ENCODE data around the gene HSD11B2.

Gene HSD11B2

DNA sequence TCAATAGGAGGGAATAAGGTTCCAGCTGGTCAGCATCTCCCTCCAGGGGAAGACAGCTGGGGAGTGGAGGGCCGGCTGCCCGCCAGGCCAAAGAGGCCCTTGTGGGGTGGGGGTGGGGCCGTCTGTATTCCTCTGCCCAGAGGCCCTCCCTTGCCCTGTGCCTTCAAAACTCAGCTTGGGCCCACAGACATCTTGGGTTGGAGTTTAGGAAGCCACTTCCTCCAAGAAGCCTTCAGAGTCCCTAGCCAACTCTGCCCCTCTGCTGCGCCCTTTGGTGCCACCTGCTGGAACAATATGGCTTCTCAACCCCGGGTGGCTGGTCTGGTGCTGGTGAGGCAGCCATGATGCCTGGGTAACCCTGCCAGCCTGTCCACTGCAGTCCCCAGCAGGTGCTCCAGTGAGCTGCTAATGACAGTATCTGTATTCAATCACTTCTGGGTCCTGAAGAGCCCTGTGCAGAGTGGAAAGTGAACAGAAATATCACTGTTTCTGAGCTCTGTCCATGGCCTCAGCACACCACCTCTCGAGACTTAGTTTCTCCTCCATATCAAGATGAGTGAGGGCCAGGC is 16.7 kb downstream of the HSD11B2 start:
- in situ Hi-C loops (cut with HindIII; ENCODE audit: low sequenced_read_pairs), result loop anchor here (10.0 kb wide), 1 partner anchor 183 kb away; no protein-coding TSS in a partner anchor

DNA sequence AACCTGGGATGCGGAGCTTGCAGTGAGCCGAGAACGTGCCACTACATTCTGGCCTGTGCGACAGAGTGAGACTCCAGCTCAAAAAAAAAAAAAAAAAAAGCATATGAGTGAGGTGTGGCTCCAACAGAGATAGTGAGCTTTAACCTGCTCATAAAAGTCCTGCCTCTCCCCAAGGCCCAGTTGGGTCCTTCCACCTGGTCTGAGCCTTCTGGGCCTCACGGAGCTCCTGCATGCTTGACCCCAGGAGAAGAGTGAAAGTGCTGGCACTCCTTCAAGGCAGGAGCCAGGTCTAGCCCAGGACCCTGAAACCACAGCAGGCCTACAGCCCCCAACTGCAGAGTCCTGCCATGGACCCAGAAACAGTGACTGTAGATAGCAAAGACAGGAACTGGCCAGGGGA is 17.7 kb downstream of the HSD11B2 start:
- in situ Hi-C loops (cut with HindIII; ENCODE audit: low sequenced_read_pairs), result loop anchor here (10.0 kb wide), 1 partner anchor 184 kb away; no protein-coding TSS in a partner anchor

DNA sequence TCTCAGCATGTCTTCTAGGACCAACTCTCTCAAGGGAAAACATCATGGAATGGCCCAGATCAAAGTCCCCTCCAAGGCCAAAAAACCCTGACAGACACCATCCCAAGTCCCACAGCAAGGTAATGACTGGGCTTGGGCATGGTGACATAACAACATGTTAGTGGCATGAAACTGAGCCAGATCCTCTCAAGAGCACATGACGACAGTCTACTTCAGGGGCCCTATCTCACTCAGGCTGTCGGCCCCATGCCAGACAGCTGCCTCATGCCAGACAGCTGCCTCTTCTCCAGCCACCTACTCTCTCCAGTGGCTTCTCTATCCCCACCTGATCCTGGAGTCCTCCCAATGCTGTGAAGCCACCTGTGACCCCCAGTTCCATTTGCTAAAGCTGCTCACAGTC is 18.4 kb downstream of the HSD11B2 start:
- in situ Hi-C loops (cut with HindIII; ENCODE audit: low sequenced_read_pairs), result loop anchor here (10.0 kb wide), 1 partner anchor 185 kb away; no protein-coding TSS in a partner anchor

DNA sequence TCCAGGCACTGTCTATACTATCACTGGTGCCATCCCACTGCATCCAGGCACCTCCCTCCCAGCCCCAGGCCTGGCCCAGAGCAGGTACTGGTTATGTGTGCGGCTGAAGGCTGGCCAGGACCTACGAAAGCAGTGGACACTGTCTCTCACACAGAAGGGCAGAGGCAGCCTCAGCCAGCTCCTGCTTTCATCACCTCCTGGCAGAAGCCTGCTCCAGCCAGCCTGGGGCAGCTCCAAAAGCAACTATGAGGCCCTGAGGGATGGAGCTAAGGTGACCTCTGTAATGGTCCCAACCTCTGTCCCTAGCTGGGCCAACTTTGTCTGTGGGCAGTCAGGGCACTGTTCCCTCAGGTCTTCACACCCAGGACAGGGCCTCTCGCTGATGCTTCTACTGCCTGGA is 18.8 kb downstream of the HSD11B2 start:
- in situ Hi-C loops (cut with HindIII; ENCODE audit: low sequenced_read_pairs), result loop anchor here (10.0 kb wide), 1 partner anchor 185 kb away; no protein-coding TSS in a partner anchor

DNA sequence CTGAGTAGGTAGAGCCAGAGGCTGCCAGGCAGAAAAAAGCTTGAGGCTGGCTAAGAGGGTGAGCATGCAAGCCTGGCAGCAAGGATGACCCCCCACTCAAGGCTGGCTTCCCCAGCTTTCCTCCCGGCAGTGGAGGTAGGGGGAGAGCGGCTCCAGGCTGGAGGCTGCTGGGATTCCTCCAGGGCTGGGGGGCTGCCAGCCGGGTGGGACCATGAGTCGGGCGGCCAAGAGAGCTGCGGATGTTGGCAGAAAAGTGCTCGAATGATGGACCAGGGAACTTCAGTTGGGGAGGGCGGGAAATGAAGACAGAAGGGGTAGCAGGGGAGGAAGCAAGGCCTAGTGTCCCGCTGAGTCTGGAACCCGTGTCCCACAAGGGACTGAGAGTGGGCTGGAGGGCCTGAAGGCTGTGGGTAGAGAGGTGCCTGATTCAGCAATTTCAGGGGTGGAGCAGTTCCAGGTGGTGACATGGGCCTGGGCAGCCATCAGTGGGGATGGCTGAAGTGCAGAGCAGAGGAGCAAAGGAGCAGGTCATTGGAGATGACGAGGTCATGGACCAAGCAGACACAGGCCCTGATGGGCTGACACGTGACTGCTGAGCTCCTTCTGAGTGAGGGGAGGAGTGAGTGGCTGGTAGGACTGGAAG is 20.3 kb downstream of the HSD11B2 start:
- in situ Hi-C loops (cut with HindIII; ENCODE audit: low sequenced_read_pairs), result no loop called here

DNA sequence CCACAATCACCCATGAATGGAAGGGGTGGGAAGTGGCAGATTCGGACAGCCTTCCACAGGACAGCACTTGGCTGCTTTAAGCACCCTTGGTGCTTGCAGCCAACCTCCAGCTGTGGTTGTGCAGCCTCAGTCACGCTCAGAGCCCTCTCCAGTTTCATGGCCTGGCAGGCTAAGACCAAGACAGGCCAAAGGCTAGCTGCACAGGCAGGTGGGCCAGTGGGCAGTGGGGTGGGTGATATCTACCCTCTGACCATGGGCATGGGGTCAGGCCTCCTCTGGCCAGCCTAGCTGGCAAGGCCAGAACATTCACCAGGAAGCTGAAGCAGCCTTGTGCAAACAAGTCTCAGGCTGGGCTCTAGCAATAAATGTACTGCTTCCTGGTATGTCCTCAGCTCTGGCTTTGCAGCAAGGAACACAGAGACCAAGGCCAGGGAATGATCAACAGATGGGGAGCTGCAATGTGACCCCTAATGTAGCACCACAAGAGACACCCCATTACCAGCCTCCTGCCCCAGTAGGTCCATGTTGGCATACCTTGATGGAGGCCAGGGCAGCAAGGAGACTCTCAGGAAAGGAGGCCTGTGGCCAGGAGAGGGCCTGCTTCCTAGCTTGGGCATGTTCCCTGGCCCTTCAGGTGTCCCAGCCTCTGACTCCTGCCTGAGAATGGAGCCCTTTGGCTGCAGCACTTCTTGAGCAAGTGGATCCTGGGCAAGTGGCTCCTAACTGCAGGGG is 20.9 kb downstream of the HSD11B2 start:
- in situ Hi-C loops (cut with HindIII; ENCODE audit: low sequenced_read_pairs), result no loop called here

DNA sequence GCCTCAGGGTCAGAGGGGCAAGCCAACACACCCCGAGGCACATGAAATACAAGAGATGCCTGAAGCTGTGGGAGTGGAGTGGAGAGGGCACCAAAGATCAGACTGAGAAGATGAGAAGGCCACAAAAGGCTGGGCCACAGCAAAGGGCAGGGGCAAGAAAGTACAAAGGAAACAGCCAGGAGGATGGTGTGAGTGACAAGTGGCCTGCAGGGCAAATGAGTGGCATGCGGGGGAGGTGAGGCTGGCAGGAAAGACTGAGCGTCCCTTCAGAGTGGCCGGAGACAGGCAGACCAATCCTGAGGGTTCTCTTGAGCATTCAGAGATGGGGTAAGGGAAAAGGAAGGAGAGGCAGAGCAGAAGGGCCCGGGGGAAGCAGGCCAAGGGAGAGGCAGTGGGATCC is 23.2 kb downstream of the HSD11B2 start:
- in situ Hi-C loops (cut with HindIII; ENCODE audit: low sequenced_read_pairs), result no loop called here

DNA sequence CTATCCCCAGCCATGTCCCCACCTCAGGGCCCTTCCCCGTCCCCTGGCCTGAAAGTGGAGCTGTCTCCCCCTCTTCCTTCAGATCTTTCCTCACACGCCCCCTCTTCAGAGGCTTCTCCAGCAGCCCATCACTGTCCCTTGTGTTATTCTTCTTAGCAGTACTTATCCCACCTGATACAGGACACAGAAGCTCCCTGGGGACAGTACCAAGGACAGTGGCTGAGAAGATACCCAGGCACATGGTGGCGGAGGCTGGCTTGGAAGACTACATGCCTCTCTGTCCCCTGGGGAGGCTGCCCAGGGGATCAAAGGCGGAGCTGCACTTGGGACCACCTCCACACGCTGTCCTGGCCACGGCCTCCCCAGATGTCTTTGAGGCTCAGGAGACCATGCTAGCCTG is 23.9 kb downstream of the HSD11B2 start:
- in situ Hi-C loops (cut with HindIII; ENCODE audit: low sequenced_read_pairs), result no loop called here

DNA sequence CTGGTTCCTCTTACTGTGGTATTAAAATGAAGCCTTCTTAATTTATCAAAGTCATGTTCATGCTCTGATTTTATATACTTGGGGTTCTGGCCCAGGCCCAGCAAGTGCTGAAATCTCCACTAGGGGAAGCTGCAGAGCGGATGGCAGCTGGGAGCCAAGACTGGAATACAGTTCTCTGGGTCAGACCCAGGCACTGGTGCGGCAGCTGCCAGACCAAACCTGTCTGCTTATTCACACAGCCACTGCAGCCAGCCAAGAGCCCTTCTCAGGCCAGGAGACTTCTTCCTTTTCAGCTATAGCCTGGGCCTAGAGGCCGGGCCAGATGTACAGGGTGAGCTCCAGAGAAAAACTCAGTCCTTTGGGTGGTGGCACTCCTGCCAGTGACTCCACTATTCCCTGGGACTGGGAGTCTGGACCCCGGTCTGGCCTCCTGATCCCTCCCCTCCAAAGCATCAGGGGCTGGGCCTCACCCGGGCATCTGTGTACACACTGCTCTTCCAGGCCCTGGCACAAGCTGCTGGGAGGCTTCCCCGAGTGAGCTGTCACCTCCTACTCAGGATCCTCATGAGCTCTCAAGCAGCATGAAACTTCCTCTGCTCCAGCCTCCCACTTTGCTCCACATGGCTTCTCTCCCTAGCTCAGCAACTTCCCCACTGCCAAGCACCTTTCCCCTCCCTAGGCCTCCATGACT is 25.6 kb downstream of the HSD11B2 start:
- in situ Hi-C loops (cut with HindIII; ENCODE audit: low sequenced_read_pairs), result no loop called here

DNA sequence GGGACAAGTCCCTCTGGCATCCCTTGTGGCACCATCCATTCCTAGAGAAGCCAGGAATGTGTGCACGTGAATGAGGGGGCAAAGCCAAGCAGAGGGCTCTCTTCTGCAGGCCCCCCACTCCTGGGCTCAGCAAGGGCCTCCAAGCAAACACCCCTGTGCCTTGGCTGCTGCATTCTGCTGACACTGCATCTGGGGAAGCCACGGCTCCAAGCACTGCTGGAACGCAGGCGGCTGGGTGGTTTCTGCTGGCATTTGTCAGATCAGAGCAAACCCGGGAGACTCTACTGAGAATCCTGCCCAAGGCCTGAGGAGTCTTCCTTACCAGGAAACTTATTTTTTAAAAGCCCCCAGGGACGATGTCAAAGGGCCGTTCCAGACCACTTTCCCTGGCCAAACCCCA is 26.7 kb downstream of the HSD11B2 start:
- in situ Hi-C loops (cut with HindIII; ENCODE audit: low sequenced_read_pairs), result no loop called here

DNA sequence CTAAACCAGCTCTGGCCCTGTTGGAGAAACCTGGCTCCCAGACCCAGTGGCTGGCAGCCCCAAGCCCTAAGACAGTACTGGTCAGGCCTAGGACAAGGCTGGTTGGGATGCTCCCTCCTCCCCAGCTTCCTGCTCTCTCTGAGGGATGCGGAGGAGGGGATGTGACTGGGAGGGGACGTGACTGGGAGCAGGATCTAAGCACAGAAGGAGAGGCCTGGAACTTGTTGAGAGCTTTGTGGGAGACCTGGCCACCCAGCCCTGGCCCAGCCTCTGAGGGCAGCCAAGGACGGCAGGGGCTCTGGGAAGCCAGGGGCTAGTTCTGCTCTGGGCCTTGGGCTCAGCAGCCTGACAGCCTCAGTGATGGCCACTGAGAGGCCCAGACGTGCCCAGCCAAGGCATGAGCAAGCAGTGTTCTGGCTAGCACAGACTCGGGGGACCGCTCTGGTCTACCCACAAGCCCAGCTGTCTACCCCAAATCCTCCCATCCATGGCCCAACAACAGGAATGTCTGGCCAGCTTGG is 27.3 kb downstream of the HSD11B2 start:
- in situ Hi-C loops (cut with HindIII; ENCODE audit: low sequenced_read_pairs), result no loop called here

DNA sequence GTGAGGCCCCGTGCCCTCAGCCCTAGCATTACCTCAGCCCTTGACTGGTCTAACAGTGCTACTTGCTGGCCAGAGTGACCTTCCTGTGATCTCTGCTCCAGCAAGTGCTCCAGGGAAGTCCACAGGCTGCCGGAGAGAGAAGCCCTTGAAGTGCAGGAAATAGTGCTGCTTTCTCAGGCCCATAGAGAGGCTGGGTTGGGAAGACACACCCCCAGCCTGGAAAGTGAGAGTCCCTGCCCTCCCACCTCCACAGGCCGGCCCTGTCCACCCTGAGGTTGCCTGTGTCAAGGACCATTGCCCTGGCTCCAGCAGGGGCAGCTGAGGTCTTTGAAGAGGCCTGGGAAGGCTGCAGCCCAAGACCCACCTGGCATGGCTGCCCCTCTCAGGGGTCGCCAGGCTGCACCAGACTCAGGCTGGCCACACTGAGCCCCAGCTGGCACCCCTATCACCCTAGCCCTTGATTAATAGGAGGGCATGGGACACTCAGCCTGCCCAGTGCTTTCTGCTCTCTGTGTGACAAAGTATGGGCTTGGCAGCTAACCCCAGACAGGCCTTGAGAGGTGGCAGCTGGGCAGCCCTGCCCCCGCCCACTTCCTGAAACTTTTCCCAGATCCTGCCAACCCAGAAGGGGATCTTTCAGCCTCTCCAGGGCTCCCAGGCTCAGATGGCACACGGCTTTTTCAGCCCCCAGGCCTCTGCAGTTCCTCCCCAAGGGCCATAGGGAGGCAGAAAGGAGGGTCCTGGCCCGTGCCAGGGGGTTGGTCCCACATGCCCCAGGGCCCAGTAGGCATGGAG is 28.3 kb downstream of the HSD11B2 start:
- in situ Hi-C loops (cut with HindIII; ENCODE audit: low sequenced_read_pairs), result no loop called here

DNA sequence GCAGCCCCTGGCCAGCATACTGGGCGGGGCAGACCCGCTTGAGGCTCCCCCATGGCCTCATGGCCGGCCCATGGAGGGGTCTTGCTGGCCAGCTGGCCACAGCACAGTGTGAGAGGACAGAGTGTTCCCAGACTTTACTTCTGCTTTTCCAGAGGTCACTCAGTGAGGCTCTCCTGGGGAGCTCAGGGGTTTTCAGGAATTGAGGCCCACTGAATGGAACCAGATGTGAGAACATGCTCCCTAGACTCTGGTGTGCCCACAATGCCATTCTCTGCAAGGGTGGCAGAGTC is 28.9 kb downstream of the HSD11B2 start:
- in situ Hi-C loops (cut with HindIII; ENCODE audit: low sequenced_read_pairs), result no loop called here

DNA sequence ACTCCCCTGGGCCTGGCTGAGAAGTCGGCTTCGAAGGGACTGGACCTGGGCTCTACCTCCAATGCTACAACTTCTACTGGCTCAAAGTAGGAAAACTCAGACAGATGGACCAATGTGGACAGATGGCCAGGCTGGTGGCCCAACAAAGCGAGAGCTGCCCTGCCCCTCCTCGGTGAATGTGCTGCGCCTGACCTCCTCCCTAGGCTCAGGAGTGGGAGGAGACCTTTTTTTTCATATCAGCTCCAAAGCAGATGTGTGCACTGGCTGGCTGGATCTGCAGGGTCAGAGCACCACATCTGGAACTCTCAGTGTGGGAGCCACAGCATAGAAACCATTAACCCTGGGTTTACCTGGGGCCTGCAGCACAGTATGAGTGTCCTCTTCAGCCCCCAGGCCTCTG is 29.2 kb downstream of the HSD11B2 start:
- in situ Hi-C loops (cut with HindIII; ENCODE audit: low sequenced_read_pairs), result no loop called here

DNA sequence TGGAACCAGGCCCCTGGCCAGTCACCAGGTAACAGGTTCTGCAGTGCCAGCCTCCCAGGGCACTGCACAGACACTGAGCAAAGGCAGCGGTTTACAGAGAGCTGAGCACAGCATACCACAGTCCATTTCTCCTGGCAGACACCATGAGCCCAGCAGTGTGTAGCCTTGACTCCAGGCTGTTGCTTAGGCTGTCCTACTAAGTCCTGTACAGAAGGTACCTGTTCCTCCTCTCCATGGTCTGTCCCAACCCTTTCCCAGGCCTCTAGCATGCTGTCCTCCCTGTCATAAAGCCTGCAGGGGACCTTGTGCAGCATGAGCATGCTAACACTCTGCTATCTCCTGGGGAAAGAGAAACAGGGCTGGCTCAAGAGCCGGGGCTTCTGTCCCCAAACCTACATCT is 30.0 kb downstream of the HSD11B2 start:
- in situ Hi-C loops (cut with HindIII; ENCODE audit: low sequenced_read_pairs), result no loop called here

DNA sequence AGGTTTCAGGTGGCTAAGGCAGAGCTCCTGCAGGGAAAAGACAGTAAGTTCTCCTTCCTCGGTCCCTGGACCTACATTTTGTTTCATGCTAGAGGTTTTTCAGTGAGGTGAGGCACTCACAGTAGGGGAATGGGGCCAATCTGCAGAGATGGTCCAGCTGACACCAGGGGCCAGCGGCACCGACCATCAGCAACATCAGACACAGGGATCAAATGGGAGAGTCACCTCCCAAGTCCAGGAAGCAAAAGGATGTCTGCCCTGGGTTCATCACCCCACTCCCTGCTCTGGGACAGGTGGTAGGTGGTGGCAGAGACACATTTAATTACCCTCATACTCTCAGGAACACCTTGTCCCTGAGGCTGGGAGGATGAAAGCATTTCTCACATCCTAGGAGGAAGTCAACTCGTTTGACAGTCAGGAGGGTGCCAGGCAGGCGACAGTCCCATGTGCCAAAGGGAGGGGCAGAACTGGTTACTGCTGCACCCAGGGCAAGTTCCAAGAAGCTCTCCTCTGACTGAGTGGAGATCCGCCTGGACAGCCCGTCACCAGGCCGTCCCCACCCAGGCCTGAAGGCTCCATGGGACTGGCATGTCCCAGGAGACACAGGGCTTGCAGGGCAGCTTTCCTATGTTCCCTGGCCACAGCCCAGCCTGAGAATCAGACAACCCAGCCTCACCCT is 30.8 kb downstream of the HSD11B2 start:
- in situ Hi-C loops (cut with HindIII; ENCODE audit: low sequenced_read_pairs), result no loop called here

DNA sequence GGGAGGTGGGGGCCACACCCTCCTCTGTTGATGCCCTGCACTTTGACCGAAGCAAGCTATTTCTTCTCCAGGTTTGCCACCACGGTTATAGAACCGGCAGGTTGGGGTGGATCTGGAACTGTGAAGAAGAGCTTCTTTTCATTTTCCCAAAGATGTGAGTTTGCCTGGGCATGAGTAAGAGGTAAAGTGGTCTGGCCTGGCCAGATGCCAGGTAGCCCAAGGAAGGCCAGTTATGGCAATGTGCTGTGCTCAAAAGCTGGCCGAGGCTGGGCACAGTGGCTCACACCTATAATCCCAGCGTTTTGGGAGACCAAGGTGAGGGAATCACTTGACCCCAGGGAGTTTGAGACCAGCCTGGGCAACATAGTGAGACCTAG is 31.3 kb downstream of the HSD11B2 start:
- in situ Hi-C loops (cut with HindIII; ENCODE audit: low sequenced_read_pairs), result no loop called here

DNA sequence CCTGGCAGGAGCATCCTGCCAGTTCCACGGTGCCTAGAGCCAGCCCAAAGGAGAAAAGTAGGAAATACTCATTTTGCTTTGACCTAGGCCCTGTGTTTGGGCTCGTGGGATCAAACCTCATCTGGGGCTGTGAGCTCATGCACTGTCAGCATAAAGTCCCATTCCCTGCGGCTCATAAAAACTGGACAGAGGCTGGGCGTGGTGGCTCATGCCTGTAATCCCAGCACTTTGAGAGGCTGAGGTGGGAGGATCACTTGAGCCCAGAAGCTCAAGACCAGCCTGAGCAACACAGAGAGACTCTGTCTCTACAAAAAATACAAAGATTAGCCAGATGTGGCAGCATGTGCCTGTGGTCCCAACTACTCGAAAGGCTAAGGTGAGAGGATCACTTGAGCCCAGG is 32.1 kb downstream of the HSD11B2 start:
- in situ Hi-C loops (cut with HindIII; ENCODE audit: low sequenced_read_pairs), result no loop called here

DNA sequence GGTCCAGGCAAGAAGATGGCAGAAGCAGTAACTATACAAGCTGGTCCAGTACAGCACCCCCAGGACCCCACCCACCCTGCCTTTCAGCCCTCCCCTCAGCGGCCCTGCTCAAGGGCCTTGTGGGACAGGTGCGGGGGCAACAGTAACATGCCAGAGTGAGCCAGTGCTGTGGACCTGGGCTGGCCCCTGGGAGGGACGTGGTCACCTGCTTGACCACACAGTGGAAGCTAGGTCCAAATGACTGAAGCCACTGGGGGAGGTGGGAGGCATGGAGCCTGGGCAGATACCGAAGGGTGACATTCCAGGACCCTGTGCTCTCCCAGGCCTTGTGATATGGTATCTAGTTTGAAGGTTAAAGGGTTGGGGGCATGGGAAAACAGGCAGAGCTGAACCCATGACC is 32.8 kb downstream of the HSD11B2 start:
- in situ Hi-C loops (cut with HindIII; ENCODE audit: low sequenced_read_pairs), result no loop called here

DNA sequence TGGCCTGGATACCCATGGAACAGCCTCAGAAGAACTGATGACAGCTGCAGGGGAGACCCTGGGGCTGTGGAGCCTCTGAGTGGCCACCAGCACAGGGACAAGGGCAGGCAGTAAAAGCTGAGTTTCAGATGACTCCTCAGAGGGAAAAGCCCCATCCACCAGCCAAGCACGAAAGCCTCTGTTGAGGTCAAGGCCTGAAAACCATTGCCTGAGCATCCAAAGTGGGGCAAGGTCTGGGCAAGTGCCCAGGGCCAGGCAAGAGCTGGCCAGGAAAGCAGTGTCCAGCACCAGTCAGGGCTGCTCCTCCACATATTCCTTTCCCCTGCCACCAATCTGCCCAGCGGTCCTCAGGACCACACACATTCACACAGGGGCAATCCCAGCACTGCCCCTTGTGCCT is 33.6 kb downstream of the HSD11B2 start:
- in situ Hi-C loops (cut with HindIII; ENCODE audit: low sequenced_read_pairs), result no loop called here

Measured in DLD1 (cell line).